ENCODE measurements around the gene CERS4. TPM values are rescaled to one million over a fixed set of nuclear protein-coding genes. Genes with fewer than 3 reads are reported as not detected.
"Not testable (repeated sequence)": the region's sequence is repeated elsewhere in the genome, so short reads cannot be mapped to it uniquely, and the experiment has no call there.

The CERS4 gene
- polyA plus RNA-seq, 1 of the 3 experiments (the other 2 are of a cell fraction), result 36.5 TPM

DNA sequence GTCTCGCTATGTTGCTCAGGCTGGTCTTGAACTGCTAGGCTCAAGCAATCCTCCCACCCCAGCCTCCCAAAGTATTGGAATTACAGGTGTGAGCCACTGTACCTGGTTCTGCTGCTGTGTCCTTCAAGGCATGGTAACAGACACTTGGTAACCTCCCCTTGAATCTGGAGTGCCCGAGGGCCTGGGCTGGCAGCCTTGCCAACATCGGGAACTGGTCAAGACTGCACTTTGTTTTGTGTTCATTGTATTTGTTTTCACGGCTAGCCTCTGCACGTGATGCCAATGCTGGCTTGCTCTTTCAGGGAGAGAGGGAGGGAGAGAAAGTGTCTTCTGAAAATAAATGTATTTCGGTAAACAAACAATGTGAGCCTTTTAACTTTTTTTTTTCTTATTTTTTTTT lies 12.0 kb downstream of the CERS4 start:
- Histone ChIP-seq H3K9me2 (no peaks in the 10 kb centered on the region), H2AFZ (ENCODE audit: low read depth) (no peak overlapping the region), H4K20me1 (ENCODE audit: insufficient read depth) (no peaks in the 10 kb centered on the region), H3K27ac (ENCODE audit: low read depth in 2 of 2, low read length in 1 of 2) (no peak overlapping the region), H3F3A (replicated peaks; ENCODE audit: insufficient read depth) (no peaks in the 10 kb centered on the region), H3K9ac (no peak overlapping the region), H3K9me3 (no peaks in the 10 kb centered on the region), H3K79me2 (ENCODE audit: insufficient read depth) (no peaks in the 10 kb centered on the region), H3K36me3 (replicated peaks in 1 of 2; ENCODE audit: control insufficient read depth in 1 of 2, insufficient read depth in 2 of 2, low read length in 1 of 2) (no peaks in the 10 kb centered on the region), H3K4me2 (no peak overlapping the region), H3K27me3 (ENCODE audit: insufficient read depth) (no peaks in the 10 kb centered on the region), H3K4me3 (ENCODE audit: low read depth in 2 of 2, low read length in 1 of 2) (no peak overlapping the region), H3K4me1 (ENCODE audit: control insufficient read depth in 1 of 2, insufficient read depth in 2 of 2, low read depth in 1 of 2, low read length in 1 of 2) (no peaks in the 10 kb centered on the region)
- ChIA-PET POLR2A (no interaction called here), CTCF (no interaction called here)
- no peak for DNase-seq
- 83% methylated on average over 6 of the region's 6 CpGs for WGBS (ENCODE audit: low lambda C conversion rate)
- no peak for TF ChIP-seq RXRA (IDR thresholded peaks at IDR 0.05; ENCODE audit: borderline replicate concordance, low read depth)
- no peak for TF ChIP-seq USF2 (IDR thresholded peaks at IDR 0.05; ENCODE audit: borderline replicate concordance, low read depth, low read length)
- TF ChIP-seq MEF2A (IDR thresholded peaks at IDR 0.05; ENCODE audit: borderline replicate concordance, low read depth), result no peak

DNA sequence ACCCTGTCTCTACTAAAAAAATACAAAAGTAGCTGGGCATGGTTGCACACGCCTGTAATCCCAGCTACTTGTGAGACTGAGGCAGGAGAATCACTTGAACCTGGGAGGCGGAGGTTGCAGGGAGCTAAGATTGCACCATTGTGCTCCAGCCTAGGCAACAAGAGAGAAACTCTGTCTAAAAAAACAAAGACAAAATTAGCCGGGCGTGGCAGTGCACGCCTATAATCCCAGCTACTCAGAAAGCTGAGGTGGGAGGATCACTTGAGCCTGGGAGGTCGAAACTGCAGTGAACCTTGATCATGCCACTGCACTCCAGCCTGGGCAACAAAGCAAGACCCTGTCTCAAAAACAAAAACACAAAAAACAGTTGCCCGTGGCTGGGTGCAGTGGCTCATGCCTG lies 14.3 kb downstream of the CERS4 start:
- H2AFZ ChIP-seq (ENCODE audit: low read depth); H3K4me2 ChIP-seq; H3K9ac ChIP-seq; H3K4me3 ChIP-seq (ENCODE audit: low read depth in 2 of 2, low read length in 1 of 2); H3K9me3 ChIP-seq; POLR2A ChIA-PET; H4K20me1 ChIP-seq (ENCODE audit: insufficient read depth); H3K36me3 ChIP-seq (replicated peaks in 1 of 2; ENCODE audit: control insufficient read depth in 1 of 2, insufficient read depth in 2 of 2, low read length in 1 of 2); H3K4me1 ChIP-seq (ENCODE audit: control insufficient read depth in 1 of 2, insufficient read depth in 2 of 2, low read depth in 1 of 2, low read length in 1 of 2); H3K27ac ChIP-seq (ENCODE audit: low read depth in 2 of 2, low read length in 1 of 2); H3K79me2 ChIP-seq (ENCODE audit: insufficient read depth); DNase-seq; H3K9me2 ChIP-seq; H3F3A ChIP-seq (replicated peaks; ENCODE audit: insufficient read depth); H3K27me3 ChIP-seq (ENCODE audit: insufficient read depth): not testable (repeated sequence)
- WGBS (ENCODE audit: low lambda C conversion rate), result 82% methylated on average over 7 of the region's 7 CpGs
- CTCF ChIA-PET, result interaction anchor here (0.9 kb wide), 1 partner anchor 11 kb away, joined by 3 read pairs; no protein-coding TSS in a partner anchor

- H3K4me2 ChIP-seq, result no peak overlapping the region
- no peaks in the 10 kb centered on the region for H3K9me3 ChIP-seq
- H2AFZ ChIP-seq (ENCODE audit: low read depth), result no peak overlapping the region
- no peak overlapping the region for H3K4me3 ChIP-seq (ENCODE audit: low read depth in 2 of 2, low read length in 1 of 2)
- no peaks in the 10 kb centered on the region for H3K36me3 ChIP-seq (replicated peaks in 1 of 2; ENCODE audit: control insufficient read depth in 1 of 2, insufficient read depth in 2 of 2, low read length in 1 of 2)
- H3K27ac ChIP-seq (ENCODE audit: low read depth in 2 of 2, low read length in 1 of 2), result no peak overlapping the region
- ChIA-PET POLR2A (no interaction called here), CTCF (interaction anchor here (0.6 kb wide), 1 partner anchor 19 kb away, joined by 4 read pairs; no protein-coding TSS in a partner anchor)
- TF ChIP-seq TCF12 (IDR thresholded peaks at IDR 0.05) (no peak), EZH2phosphoT487 (IDR thresholded peaks at IDR 0.05; ENCODE audit: borderline replicate concordance, low read depth) (no peak), SMC3 (IDR thresholded peaks at IDR 0.05; ENCODE audit: low read depth, low read length) (no peak), TEAD4 (IDR thresholded peaks at IDR 0.05; ENCODE audit: borderline replicate concordance, insufficient read depth) (no peak), FOXJ3 (CRISPR knock-in tag; IDR thresholded peaks at IDR 0.05) (no peak)
- TF ChIP-seq, protein P1, sequence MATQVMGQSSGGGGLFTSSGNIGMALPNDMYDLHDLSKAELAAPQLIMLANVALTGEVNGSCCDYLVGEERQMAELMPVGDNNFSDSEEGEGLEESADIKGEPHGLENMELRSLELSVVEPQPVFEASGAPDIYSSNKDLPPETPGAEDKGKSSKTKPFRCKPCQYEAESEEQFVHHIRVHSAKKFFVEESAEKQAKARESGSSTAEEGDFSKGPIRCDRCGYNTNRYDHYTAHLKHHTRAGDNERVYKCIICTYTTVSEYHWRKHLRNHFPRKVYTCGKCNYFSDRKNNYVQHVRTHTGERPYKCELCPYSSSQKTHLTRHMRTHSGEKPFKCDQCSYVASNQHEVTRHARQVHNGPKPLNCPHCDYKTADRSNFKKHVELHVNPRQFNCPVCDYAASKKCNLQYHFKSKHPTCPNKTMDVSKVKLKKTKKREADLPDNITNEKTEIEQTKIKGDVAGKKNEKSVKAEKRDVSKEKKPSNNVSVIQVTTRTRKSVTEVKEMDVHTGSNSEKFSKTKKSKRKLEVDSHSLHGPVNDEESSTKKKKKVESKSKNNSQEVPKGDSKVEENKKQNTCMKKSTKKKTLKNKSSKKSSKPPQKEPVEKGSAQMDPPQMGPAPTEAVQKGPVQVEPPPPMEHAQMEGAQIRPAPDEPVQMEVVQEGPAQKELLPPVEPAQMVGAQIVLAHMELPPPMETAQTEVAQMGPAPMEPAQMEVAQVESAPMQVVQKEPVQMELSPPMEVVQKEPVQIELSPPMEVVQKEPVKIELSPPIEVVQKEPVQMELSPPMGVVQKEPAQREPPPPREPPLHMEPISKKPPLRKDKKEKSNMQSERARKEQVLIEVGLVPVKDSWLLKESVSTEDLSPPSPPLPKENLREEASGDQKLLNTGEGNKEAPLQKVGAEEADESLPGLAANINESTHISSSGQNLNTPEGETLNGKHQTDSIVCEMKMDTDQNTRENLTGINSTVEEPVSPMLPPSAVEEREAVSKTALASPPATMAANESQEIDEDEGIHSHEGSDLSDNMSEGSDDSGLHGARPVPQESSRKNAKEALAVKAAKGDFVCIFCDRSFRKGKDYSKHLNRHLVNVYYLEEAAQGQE (IDR thresholded peaks at IDR 0.05; ENCODE audit: low read depth, low read length), result no peak
- no peaks in the 10 kb centered on the region for H4K20me1 ChIP-seq (ENCODE audit: insufficient read depth)
- no peak for DNase-seq
- no peaks in the 10 kb centered on the region for H3F3A ChIP-seq (replicated peaks; ENCODE audit: insufficient read depth)
- 89% methylated on average over 22 of the region's 23 CpGs for WGBS (ENCODE audit: low lambda C conversion rate)
- H3K4me1 ChIP-seq (ENCODE audit: control insufficient read depth in 1 of 2, insufficient read depth in 2 of 2, low read depth in 1 of 2, low read length in 1 of 2), result no peaks in the 10 kb centered on the region
- H3K9ac ChIP-seq, result no peak overlapping the region
- no peaks in the 10 kb centered on the region for H3K79me2 ChIP-seq (ENCODE audit: insufficient read depth)
- H3K9me2 ChIP-seq, result no peaks in the 10 kb centered on the region
- no peaks in the 10 kb centered on the region for H3K27me3 ChIP-seq (ENCODE audit: insufficient read depth)
Observed at GRCh38 chr19:8224394-8225145, 15.4 kb downstream of the CERS4 start.
